Fibroblast of pulmonary artery (primary cell): Measurements from ENCODE around the gene TMEM164.

Source experiments
- DNase-seq: peaks from one replicate; pipeline ENCODE4 v3.0.0-alpha.2; 2010; ENCODE audit warnings: low read depth
- H3K4me3 ChIP-seq: replicated peaks from 2 replicates; pipeline ENCODE4 v1.5.1; 2011; ENCODE audit warnings: low read depth, mild to moderate bottlenecking, control low read depth, low read length, moderate library complexity
- TF ChIP-seq, protein P1 (sequence below): IDR thresholded peaks from 2 replicates; pipeline ENCODE4 v1.5.1; 2011; ENCODE audit warnings: mild to moderate bottlenecking, control low read depth, low read length, inconsistent platforms; ENCODE audit errors: missing control alignments

Gene TMEM164

GRCh38 chrX:110108381-110108821 lies 105.5 kb downstream of the TMEM164 start:
- TF ChIP-seq, protein P1, sequence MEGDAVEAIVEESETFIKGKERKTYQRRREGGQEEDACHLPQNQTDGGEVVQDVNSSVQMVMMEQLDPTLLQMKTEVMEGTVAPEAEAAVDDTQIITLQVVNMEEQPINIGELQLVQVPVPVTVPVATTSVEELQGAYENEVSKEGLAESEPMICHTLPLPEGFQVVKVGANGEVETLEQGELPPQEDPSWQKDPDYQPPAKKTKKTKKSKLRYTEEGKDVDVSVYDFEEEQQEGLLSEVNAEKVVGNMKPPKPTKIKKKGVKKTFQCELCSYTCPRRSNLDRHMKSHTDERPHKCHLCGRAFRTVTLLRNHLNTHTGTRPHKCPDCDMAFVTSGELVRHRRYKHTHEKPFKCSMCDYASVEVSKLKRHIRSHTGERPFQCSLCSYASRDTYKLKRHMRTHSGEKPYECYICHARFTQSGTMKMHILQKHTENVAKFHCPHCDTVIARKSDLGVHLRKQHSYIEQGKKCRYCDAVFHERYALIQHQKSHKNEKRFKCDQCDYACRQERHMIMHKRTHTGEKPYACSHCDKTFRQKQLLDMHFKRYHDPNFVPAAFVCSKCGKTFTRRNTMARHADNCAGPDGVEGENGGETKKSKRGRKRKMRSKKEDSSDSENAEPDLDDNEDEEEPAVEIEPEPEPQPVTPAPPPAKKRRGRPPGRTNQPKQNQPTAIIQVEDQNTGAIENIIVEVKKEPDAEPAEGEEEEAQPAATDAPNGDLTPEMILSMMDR: no peak
- H3K4me3 ChIP-seq: no peak overlapping the region
- DNase-seq: peak; percentile 79

DNA sequence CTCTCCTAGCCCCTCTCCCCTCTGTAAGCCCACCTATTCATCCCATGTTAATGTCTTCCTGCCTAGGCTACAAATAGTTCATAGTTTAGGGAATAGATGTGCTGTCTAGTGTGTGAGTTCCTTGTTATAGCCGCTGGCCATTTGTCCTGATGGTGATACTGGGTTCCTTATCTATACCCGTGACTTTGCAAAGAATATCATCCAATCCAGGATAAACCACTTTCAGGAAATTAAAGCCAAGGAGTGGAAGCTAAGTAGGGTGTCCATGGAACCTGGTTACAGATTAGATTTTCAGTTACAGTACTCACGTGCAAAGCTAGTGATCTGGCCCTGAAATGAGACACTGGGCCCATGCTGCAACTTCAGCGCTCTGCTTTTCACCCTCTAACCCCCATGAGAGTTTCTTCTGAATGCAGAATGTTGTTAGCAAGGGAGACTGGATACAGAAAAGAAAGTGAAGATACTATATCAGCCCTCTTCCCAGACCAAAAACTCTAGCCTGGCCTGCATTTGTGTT lies 111.4 kb downstream of the TMEM164 start:
- TF ChIP-seq, protein P1: no peak
- H3K4me3 ChIP-seq: no peak overlapping the region
- DNase-seq: no peak

DNA sequence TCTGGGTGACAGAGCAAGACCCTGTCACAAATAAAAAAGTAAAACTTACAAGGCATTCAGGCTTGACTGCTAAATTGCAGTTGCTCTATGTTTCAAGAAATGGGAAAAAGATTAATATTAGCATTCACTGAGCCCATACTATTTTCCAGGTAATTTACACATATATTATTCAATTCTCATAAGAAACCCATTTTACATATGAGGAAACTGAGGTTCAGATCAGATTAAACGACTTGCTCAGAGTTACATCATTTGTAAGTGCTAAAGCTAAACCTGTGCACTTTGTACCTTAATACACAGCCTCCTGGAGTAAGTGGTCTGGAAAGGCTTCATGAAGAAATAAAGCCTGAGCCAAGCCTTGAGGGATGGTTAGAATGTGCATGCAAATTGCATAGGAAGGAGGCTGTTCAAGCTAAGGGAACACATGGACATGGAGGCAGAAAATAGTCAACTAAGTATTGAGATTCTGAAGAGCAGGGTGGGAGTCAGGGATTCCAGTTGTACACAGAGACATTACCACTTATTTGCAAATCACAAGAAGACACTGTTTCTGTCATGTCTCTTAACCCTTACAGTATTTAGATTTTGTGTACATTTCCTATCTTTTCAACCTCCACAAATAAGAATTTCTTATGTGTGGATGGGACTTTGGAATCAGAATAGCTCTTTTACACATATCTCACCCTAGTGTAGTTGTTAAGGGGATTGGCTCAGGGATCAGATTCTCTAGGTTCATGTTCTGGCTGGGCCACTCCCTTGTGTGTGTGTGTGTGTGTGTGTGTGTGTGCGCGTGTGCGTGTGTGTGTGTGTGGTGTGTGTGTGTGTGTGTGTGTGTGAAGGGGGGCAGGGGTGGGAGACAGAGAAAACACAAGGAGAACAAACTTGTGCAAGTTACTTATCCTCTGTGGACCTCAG lies 113.4 kb downstream of the TMEM164 start:
- DNase-seq: no peak
- TF ChIP-seq, protein P1: no peak
- H3K4me3 ChIP-seq: no peak overlapping the region

- no peak overlapping the region for H3K4me3 ChIP-seq
- no peak for DNase-seq
- TF ChIP-seq, protein P1: no peak
Measured at GRCh38 chrX:110118530-110118929, 115.6 kb downstream of the TMEM164 start.

- H3K4me3 ChIP-seq: no peak overlapping the region
- TF ChIP-seq, protein P1: no peak
- no peak for DNase-seq
Measured at GRCh38 chrX:110119480-110119879, 116.6 kb downstream of the TMEM164 start.

GRCh38 chrX:110120025-110120424 lies 117.1 kb downstream of the TMEM164 start:
- no peak overlapping the region for H3K4me3 ChIP-seq
- no peak for DNase-seq
- TF ChIP-seq, protein P1: no peak
